HepG2 (cell line): ENCODE measurements around the gene TBC1D1. TPM values are rescaled to one million over a fixed set of nuclear protein-coding genes. Genes with fewer than 3 reads are reported as not detected.
A peak's percentile ranks its signal among the peaks of the same experiment; 100 is the strongest.

Experiments
- ARNT2 ChIP-seq: sonication (generic); formaldehyde crosslinking; IDR thresholded peaks from 2 replicates; pipeline ENCODE4 v1.8.0; 2022; ENCODE audit warnings: mild to moderate bottlenecking, low read depth, missing genetic modification reagents, moderate library complexity
- GABPA ChIP-seq, 2 experiments: IDR thresholded peaks; 2 replicates each; pipeline ENCODE4 v1.6.1; 2011 to 2016; ENCODE audit warnings: low read depth in 2 of 2, low read length in 1 of 2, missing biosample characterization in 1 of 2, missing genetic modification characterization in 1 of 2
- KDM2A ChIP-seq: sonication (generic); formaldehyde crosslinking; IDR thresholded peaks from 2 replicates; pipeline ENCODE4 v1.4.0; 2020; ENCODE audit warnings: low read depth, missing genetic modification reagents, borderline replicate concordance
- KLF6 ChIP-seq: IDR thresholded peaks from 2 replicates; pipeline ENCODE4 v1.8.0; 2016; ENCODE audit warnings: missing biosample characterization, missing genetic modification reagents
- MAF1 ChIP-seq: sonication (generic); formaldehyde crosslinking; IDR thresholded peaks from 2 replicates; pipeline ENCODE4 v1.5.0; 2020; ENCODE audit warnings: missing genetic modification reagents, borderline replicate concordance
- NONO ChIP-seq, 2 experiments: fragments of 450-650 bp in 1 of 2; sonication (generic) in 1 of 2; formaldehyde crosslinking in 1 of 2; IDR thresholded peaks in 1 of 2; conservative IDR thresholded peaks in 1 of 2; 2 replicates each; pipeline versions ENCODE4 v1.6.1 to v1.8.0; 2017 to 2022; ENCODE audit warnings: mild to moderate bottlenecking in 1 of 2, missing genetic modification reagents in 1 of 2, moderate library complexity in 1 of 2
- PHF20 ChIP-seq: sonication (generic); formaldehyde crosslinking; IDR thresholded peaks from 2 replicates; pipeline ENCODE4 v1.5.0; 2020; ENCODE audit warnings: mild to moderate bottlenecking, missing genetic modification reagents
- POGZ ChIP-seq: sonication (generic); formaldehyde crosslinking; IDR thresholded peaks from 2 replicates; pipeline ENCODE4 v1.4.0; 2020; ENCODE audit warnings: mild to moderate bottlenecking, missing genetic modification reagents
- RCOR2 ChIP-seq: IDR thresholded peaks from 2 replicates; pipeline ENCODE4 v1.6.1; 2016; ENCODE audit warnings: missing biosample characterization, missing genetic modification reagents
- REPIN1 ChIP-seq: sonication (generic); formaldehyde crosslinking; IDR thresholded peaks from 2 replicates; pipeline ENCODE4 v1.8.0; 2022; ENCODE audit warnings: missing genetic modification reagents, low read depth, mild to moderate bottlenecking, borderline replicate concordance
- SYNCRIP ChIP-seq: fragments of 200-400 bp; formaldehyde crosslinking; IDR thresholded peaks from 2 replicates; pipeline ENCODE4 v1.6.1; 2018; ENCODE audit warnings: mild to moderate bottlenecking, low read depth, low read length; ENCODE audit not compliant: insufficient read depth
- THAP11 ChIP-seq: IDR thresholded peaks from 2 replicates; pipeline ENCODE4 v1.6.1; 2016; ENCODE audit warnings: missing biosample characterization, missing genetic modification reagents
- TSC22D2 ChIP-seq: sonication (generic); formaldehyde crosslinking; IDR thresholded peaks from 2 replicates; pipeline ENCODE4 v1.5.1; 2020; ENCODE audit warnings: missing genetic modification reagents, mild to moderate bottlenecking, borderline replicate concordance
- ZBTB7B ChIP-seq: sonication (generic); formaldehyde crosslinking; IDR thresholded peaks from 2 replicates; pipeline ENCODE4 v1.4.0; 2020; ENCODE audit warnings: missing genetic modification reagents
- ZFP1 ChIP-seq: IDR thresholded peaks from 2 replicates; pipeline ENCODE4 v1.6.1; 2016
- ZNF124 ChIP-seq: sonication (generic); formaldehyde crosslinking; IDR thresholded peaks from 2 replicates; pipeline ENCODE4 v1.4.0; 2020; ENCODE audit warnings: missing genetic modification reagents
- ZNF761 ChIP-seq: sonication (generic); formaldehyde crosslinking; conservative IDR thresholded peaks from 2 replicates; pipeline ENCODE4 v1.4.0; 2020; ENCODE audit warnings: mild to moderate bottlenecking, missing genetic modification reagents
- ZNF816 ChIP-seq: sonication (generic); formaldehyde crosslinking; IDR thresholded peaks from 2 replicates; pipeline ENCODE4 v1.8.0; 2022; ENCODE audit warnings: missing genetic modification reagents, mild to moderate bottlenecking, borderline replicate concordance
- polyA plus RNA-seq, 8 experiments: library from polyadenylated mRNA; depleted of rRNA in 3 of 8; stranded (reverse) in 7 of 8; unstranded in 1 of 8; fragments of >200 nt; fragmentation: Illumina TruSeq in 4 of 8; extraction: Trizol in 4 of 8; gene quantifications; 2 replicates each; pipeline versions ENCODE4 v1.2.1 to v1.2.3, GENCODE V29; 2011 to 2016; ENCODE audit warnings: low read depth in 4 of 8, missing spikeins in 1 of 8, mixed read lengths in 1 of 8; ENCODE audit not compliant: insufficient read depth in 1 of 8
- total RNA-seq, 5 experiments: library from RNA; depleted of rRNA; stranded (reverse); fragments of >200 nt; fragmentation: Illumina TruSeq; extraction: Trizol; gene quantifications; 2 replicates each; pipeline ENCODE4 v1.2.3, GENCODE V29; 2016; ENCODE audit warnings: low read depth in 1 of 5
- TF ChIP-seq, protein P1 (sequence below): sonication (generic); formaldehyde crosslinking; IDR thresholded peaks from 2 replicates; pipeline ENCODE4 v1.8.1; 2022; ENCODE audit warnings: mild to moderate bottlenecking, missing genetic modification reagents
- TF ChIP-seq, protein P2 (sequence below): sonication (generic); formaldehyde crosslinking; IDR thresholded peaks from 2 replicates; pipeline ENCODE4 v1.5.0; 2020; ENCODE audit warnings: mild to moderate bottlenecking, missing genetic modification reagents, borderline replicate concordance
- TF ChIP-seq, protein P3 (sequence below): sonication (generic); formaldehyde crosslinking; IDR thresholded peaks from 2 replicates; pipeline ENCODE4 v1.4.0; 2020; ENCODE audit warnings: missing genetic modification reagents
- TF ChIP-seq, protein P4 (sequence below): sonication (generic); formaldehyde crosslinking; IDR thresholded peaks from 2 replicates; pipeline ENCODE4 v1.4.0; 2020; ENCODE audit warnings: missing genetic modification reagents, low read depth, mild to moderate bottlenecking, borderline replicate concordance

The TBC1D1 gene
- total and polyA plus RNA-seq, 2 of the 13 experiments (the other 11 are each of a cell fraction or from before 2014, with no cell fraction given): 37.3 to 62.8 TPM

- no peak for TF ChIP-seq SYNCRIP
- TF ChIP-seq KLF6 (CRISPR knock-in tag): peak; percentile 33; the same call in 1 of the 2 replicates
- TF ChIP-seq ARNT2: peak; percentile 59; the same call in 1 of the 2 replicates
- TF ChIP-seq ZBTB7B (CRISPR knock-in tag): peak; percentile 85; the same call in 1 of the 2 replicates
- TF ChIP-seq, protein P1, sequence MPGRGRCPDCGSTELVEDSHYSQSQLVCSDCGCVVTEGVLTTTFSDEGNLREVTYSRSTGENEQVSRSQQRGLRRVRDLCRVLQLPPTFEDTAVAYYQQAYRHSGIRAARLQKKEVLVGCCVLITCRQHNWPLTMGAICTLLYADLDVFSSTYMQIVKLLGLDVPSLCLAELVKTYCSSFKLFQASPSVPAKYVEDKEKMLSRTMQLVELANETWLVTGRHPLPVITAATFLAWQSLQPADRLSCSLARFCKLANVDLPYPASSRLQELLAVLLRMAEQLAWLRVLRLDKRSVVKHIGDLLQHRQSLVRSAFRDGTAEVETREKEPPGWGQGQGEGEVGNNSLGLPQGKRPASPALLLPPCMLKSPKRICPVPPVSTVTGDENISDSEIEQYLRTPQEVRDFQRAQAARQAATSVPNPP (CRISPR knock-in tag): 0 out of 2 replicates have a peak, but pooled peaks have one; percentile 17
- TF ChIP-seq, protein P2, sequence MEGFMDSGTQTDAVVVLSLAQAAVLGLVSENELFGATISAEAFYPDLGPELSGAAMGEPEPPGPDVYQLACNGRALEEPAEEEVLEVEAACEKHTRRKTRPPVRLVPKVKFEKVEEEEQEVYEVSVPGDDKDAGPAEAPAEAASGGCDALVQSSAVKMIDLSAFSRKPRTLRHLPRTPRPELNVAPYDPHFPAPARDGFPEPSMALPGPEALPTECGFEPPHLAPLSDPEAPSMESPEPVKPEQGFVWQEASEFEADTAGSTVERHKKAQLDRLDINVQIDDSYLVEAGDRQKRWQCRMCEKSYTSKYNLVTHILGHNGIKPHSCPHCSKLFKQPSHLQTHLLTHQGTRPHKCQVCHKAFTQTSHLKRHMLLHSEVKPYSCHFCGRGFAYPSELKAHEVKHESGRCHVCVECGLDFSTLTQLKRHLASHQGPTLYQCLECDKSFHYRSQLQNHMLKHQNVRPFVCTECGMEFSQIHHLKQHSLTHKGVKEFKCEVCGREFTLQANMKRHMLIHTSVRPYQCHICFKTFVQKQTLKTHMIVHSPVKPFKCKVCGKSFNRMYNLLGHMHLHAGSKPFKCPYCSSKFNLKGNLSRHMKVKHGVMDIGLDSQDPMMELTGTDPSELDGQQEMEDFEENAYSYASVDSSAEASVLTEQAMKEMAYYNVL (CRISPR knock-in tag): 0 out of 2 replicates have a peak, but pooled peaks have one; percentile 47
- TF ChIP-seq MAF1 (CRISPR knock-in tag): no peak
- 0 out of 2 replicates have a peak, but pooled peaks have one; percentile 37 for TF ChIP-seq TSC22D2 (CRISPR knock-in tag)
- TF ChIP-seq POGZ (CRISPR knock-in tag): peak; percentile 81
- no peak for TF ChIP-seq ZNF124 (CRISPR knock-in tag)
- no peak for TF ChIP-seq PHF20 (CRISPR knock-in tag)
- no peak for TF ChIP-seq KDM2A (CRISPR knock-in tag)
- TF ChIP-seq, protein P3, sequence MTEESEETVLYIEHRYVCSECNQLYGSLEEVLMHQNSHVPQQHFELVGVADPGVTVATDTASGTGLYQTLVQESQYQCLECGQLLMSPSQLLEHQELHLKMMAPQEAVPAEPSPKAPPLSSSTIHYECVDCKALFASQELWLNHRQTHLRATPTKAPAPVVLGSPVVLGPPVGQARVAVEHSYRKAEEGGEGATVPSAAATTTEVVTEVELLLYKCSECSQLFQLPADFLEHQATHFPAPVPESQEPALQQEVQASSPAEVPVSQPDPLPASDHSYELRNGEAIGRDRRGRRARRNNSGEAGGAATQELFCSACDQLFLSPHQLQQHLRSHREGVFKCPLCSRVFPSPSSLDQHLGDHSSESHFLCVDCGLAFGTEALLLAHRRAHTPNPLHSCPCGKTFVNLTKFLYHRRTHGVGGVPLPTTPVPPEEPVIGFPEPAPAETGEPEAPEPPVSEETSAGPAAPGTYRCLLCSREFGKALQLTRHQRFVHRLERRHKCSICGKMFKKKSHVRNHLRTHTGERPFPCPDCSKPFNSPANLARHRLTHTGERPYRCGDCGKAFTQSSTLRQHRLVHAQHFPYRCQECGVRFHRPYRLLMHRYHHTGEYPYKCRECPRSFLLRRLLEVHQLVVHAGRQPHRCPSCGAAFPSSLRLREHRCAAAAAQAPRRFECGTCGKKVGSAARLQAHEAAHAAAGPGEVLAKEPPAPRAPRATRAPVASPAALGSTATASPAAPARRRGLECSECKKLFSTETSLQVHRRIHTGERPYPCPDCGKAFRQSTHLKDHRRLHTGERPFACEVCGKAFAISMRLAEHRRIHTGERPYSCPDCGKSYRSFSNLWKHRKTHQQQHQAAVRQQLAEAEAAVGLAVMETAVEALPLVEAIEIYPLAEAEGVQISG (CRISPR knock-in tag): peak; percentile 71
- no peak for TF ChIP-seq GABPA (IDR thresholded peaks at IDR 0.05; ENCODE audit: low read depth, low read length)
- TF ChIP-seq GABPA (CRISPR knock-in tag; IDR thresholded peaks at IDR 0.05; ENCODE audit: low read depth): peak; percentile 17; the same call in 1 of the 2 replicates
- no peak for TF ChIP-seq NONO (IDR thresholded peaks at IDR 0.05)
- peak; percentile 69 for TF ChIP-seq NONO (CRISPR knock-in tag; conservative IDR thresholded peaks at IDR 0.05)
- peak; percentile 90; the same call in 1 of the 2 replicates for TF ChIP-seq ZFP1
- TF ChIP-seq ZNF816 (CRISPR knock-in tag): peak; percentile 25; the same call in 1 of the 2 replicates
- TF ChIP-seq THAP11 (CRISPR knock-in tag): peak; percentile 57; the same call in 1 of the 2 replicates
- TF ChIP-seq, protein P4, sequence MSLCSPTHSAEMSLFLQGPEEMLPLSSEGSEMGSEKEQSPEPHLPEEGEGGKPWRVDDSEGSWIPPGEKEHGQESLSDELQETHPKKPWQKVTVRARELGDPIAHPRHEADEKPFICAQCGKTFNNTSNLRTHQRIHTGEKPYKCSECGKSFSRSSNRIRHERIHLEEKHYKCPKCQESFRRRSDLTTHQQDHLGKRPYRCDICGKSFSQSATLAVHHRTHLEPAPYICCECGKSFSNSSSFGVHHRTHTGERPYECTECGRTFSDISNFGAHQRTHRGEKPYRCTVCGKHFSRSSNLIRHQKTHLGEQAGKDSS (CRISPR knock-in tag): peak; percentile 15; the same call in 1 of the 2 replicates
- peak; percentile 74; the same call in 1 of the 2 replicates for TF ChIP-seq ZNF761 (CRISPR knock-in tag)
- peak; percentile 93 for TF ChIP-seq RCOR2 (CRISPR knock-in tag)
- peak; percentile 64; the same call in 1 of the 2 replicates for TF ChIP-seq REPIN1 (CRISPR knock-in tag)
Observed at GRCh38 chr4:38071801-38072431, 181.0 kb downstream of the TBC1D1 start (continued).
